ENCODE results near the gene MAPK7.

Gene MAPK7

DNA sequence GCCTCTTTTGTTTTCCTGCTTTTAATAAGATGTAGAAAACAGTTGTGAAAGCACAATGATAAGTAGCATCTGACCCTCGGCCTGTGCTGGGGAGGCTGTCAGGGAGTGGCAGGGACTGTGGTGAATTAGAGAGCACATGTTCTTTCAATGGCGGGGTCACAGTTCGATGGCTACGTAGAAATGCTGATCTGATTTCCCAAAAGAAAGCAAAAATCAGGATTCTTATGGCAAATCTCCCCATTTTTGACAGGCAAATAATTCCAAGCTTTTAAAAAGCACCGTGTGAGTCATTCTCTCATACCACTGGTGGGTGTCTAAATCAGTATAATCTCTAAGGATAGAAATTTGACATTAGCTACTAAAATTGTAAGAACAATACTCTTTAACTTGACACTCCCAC lies 4.2 kb upstream of the MAPK7 start:
- no peak overlapping the region for H3K27ac ChIP-seq (ENCODE audit: low read length)

DNA sequence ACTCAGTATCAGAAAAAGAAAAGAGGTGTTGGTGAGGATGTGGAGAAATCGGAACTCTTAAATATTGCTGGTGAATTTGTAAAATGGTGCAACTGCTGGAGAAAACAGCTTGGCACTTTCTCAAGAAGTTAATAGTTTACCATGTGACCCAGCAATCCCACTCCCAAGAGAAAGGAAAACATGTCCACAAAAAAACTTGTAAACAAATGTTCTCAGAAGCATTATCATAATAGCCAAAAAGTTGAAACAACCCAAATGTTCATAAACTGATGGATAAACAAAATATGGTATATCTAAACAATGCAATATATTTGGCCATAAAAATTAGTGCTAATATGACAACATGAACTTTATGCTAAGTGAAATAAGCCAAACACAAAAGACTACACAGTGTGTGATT lies 2.6 kb upstream of the MAPK7 start:
- no peak overlapping the region for H3K4me3 ChIP-seq (ENCODE audit: low read depth in 1 of 2, low read length in 2 of 2)
- H3K4me1 ChIP-seq (ENCODE audit: control insufficient read depth in 1 of 2, insufficient read depth in 2 of 2, low read length in 2 of 2) = peaks cover 4 to 18% of the 10 kb centered on the region in 2 donors
- H3K36me3 ChIP-seq (ENCODE audit: control insufficient read depth in 1 of 2, insufficient read depth in 2 of 2, low read length in 2 of 2) = peaks cover 12 to 16% of the 10 kb centered on the region in 2 donors
- H3K27ac ChIP-seq (ENCODE audit: low read length) = no peak overlapping the region
- H3K9me3 ChIP-seq (ENCODE audit: control insufficient read depth in 1 of 2, low read length in 2 of 2) = no peaks in the 10 kb centered on the region
- no peaks in the 10 kb centered on the region for H3K27me3 ChIP-seq (ENCODE audit: low read depth, low read length)

More for the DNA sequence above, 4.2 kb upstream of the MAPK7 start:
- H3K9me3 ChIP-seq (ENCODE audit: control insufficient read depth in 1 of 2, low read length in 2 of 2) = no peaks in the 10 kb centered on the region
- H3K4me3 ChIP-seq (ENCODE audit: low read depth in 1 of 2, low read length in 2 of 2) = no peak overlapping the region
- no peaks in the 10 kb centered on the region for H3K27me3 ChIP-seq (ENCODE audit: low read depth, low read length)
- H3K36me3 ChIP-seq (ENCODE audit: control insufficient read depth in 1 of 2, insufficient read depth in 2 of 2, low read length in 2 of 2) = peaks cover 0 to 3% of the 10 kb centered on the region in 2 donors
- H3K4me1 ChIP-seq (ENCODE audit: control insufficient read depth in 1 of 2, insufficient read depth in 2 of 2, low read length in 2 of 2) = peaks cover 0 to 10% of the 10 kb centered on the region in 2 donors

DNA sequence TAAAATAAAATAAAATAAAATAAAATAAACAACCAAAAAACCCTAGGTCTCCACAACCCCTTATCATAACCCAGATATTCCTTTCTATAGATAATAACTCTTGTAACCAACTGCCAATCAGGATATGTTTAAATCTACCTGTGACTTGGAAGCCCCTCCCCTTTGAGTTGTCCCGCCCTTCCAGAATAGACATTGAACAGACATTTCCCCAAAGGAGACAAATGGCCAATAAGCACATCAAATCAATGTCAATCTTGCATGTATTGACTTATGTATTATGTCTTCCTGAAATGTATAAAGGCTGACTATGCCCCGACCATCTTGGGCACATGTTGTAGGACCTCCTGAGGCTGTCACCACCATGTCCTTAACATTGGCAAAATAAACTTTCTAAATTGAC lies 1.5 kb upstream of the MAPK7 start:
- H3K27ac ChIP-seq (ENCODE audit: low read length) = peak overlapping the region; percentile 96

DNA sequence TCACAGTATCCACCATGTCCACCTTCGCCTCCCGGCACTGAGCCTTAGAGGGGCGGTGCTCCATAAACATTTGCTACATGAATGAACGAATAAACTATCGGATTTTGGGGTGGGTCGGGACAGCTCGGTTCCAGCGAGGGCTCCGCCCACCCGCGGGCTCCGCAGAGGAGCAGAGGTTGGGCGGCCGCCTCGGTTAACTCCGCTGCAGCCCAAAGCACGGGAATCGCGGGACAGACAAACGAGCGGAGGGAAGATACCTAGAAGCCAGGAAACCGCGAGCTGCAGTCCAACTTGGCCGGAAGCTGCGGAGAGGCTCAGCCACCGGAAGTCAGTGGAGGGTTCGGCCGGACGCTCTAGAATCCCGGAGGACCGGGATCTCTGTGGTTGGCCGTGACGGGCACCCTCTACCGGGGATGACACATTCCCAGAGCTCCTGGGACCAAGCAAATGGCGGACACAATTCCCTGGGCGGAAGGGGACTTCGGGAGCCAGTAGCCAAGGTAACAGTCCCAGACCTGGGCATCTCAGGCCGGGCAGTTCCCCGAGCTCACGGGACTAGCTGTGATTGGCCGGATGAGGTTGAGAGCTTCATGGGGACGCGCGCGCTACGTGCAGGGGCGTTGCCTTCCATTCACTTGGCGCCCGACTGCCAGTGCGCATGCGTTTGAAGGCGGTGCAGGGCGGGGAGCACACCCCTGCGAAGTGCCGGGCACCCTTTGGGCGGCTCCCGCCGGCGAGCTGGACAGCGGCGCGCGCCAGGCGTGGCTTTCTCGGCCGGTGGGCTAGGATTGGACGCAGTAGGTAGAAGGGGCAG lies 489 bp upstream of the MAPK7 start:
- H3K27ac ChIP-seq (ENCODE audit: low read length) = peak overlapping the region; percentile 96

More for the DNA sequence above, 1.5 kb upstream of the MAPK7 start:
- Histone ChIP-seq H3K27me3 (ENCODE audit: low read depth, low read length) (no peaks in the 10 kb centered on the region), H3K4me1 (ENCODE audit: control insufficient read depth in 1 of 2, insufficient read depth in 2 of 2, low read length in 2 of 2) (peaks cover 4 to 18% of the 10 kb centered on the region in 2 donors), H3K4me3 (ENCODE audit: low read depth in 1 of 2, low read length in 2 of 2) (peak overlapping the region; percentile 81 to 88), H3K36me3 (ENCODE audit: control insufficient read depth in 1 of 2, insufficient read depth in 2 of 2, low read length in 2 of 2) (peaks cover 12 to 26% of the 10 kb centered on the region in 2 donors), H3K9me3 (ENCODE audit: control insufficient read depth in 1 of 2, low read length in 2 of 2) (no peaks in the 10 kb centered on the region)

DNA sequence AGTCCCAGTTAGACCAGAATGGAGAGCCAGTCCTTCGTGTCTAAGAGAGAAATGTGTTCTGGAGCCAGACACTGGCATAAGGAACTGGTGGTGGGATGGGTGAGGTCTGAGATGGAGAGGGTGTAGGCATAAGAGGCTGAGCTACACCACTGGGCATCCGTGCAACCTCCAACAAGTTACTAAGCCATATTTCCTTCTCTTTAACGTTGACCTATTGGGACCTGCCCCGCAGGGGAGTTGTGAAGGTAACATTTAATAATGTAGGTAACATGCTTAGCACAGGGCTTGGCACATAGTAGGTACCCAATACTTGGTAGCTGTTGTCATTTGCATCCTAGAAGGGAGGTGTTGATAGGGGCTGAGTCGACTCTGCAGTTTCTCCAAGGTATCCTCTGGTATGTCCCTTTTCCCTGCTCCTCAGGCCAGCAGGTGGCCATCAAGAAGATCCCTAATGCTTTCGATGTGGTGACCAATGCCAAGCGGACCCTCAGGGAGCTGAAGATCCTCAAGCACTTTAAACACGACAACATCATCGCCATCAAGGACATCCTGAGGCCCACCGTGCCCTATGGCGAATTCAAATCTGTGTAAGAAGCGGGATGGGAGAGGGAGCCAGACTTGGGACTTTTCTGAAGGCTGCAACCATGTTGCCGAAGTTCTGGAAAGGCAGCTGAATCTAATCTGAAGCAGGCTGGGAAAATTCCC lies 1.2 kb downstream of the MAPK7 start:
- H3K27me3 ChIP-seq (ENCODE audit: low read depth, low read length) = no peaks in the 10 kb centered on the region
- H3K4me3 ChIP-seq (ENCODE audit: low read depth in 1 of 2, low read length in 2 of 2) = peak overlapping the region; percentile 81 to 83
- peaks cover 13 to 30% of the 10 kb centered on the region in 2 donors for H3K4me1 ChIP-seq (ENCODE audit: control insufficient read depth in 1 of 2, insufficient read depth in 2 of 2, low read length in 2 of 2)
- H3K27ac ChIP-seq (ENCODE audit: low read length) = peak overlapping the region; percentile 82
- no peaks in the 10 kb centered on the region for H3K9me3 ChIP-seq (ENCODE audit: control insufficient read depth in 1 of 2, low read length in 2 of 2)
- H3K36me3 ChIP-seq (ENCODE audit: control insufficient read depth in 1 of 2, insufficient read depth in 2 of 2, low read length in 2 of 2) = peaks cover 26 to 48% of the 10 kb centered on the region in 2 donors

More for the DNA sequence above, 489 bp upstream of the MAPK7 start:
- Histone ChIP-seq H3K4me1 (ENCODE audit: control insufficient read depth in 1 of 2, insufficient read depth in 2 of 2, low read length in 2 of 2) (peaks cover 4 to 18% of the 10 kb centered on the region in 2 donors), H3K27me3 (ENCODE audit: low read depth, low read length) (no peaks in the 10 kb centered on the region), H3K4me3 (ENCODE audit: low read depth in 1 of 2, low read length in 2 of 2) (peak overlapping the region; percentile 81 to 88), H3K36me3 (ENCODE audit: control insufficient read depth in 1 of 2, insufficient read depth in 2 of 2, low read length in 2 of 2) (peaks cover 16 to 34% of the 10 kb centered on the region in 2 donors), H3K9me3 (ENCODE audit: control insufficient read depth in 1 of 2, low read length in 2 of 2) (no peaks in the 10 kb centered on the region)

DNA sequence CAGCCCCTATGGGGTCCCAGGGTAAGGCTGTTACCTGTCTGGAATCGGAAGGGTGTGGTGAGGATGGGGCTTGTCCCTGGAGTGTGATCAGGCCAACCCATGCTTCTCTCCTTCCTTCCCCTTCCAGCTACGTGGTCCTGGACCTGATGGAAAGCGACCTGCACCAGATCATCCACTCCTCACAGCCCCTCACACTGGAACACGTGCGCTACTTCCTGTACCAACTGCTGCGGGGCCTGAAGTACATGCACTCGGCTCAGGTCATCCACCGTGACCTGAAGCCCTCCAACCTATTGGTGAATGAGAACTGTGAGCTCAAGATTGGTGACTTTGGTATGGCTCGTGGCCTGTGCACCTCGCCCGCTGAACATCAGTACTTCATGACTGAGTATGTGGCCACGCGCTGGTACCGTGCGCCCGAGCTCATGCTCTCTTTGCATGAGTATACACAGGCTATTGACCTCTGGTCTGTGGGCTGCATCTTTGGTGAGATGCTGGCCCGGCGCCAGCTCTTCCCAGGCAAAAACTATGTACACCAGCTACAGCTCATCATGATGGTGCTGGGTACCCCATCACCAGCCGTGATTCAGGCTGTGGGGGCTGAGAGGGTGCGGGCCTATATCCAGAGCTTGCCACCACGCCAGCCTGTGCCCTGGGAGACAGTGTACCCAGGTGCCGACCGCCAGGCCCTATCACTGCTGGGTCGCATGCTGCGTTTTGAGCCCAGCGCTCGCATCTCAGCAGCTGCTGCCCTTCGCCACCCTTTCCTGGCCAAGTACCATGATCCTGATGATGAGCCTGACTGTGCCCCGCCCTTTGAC lies 2.4 kb downstream of the MAPK7 start:
- Histone ChIP-seq H3K9me3 (ENCODE audit: control insufficient read depth in 1 of 2, low read length in 2 of 2) (no peaks in the 10 kb centered on the region), H3K27ac (ENCODE audit: low read length) (no peak overlapping the region), H3K4me1 (ENCODE audit: control insufficient read depth in 1 of 2, insufficient read depth in 2 of 2, low read length in 2 of 2) (peaks cover 17 to 41% of the 10 kb centered on the region in 2 donors), H3K4me3 (ENCODE audit: low read depth in 1 of 2, low read length in 2 of 2) (no peak overlapping the region), H3K36me3 (ENCODE audit: control insufficient read depth in 1 of 2, insufficient read depth in 2 of 2, low read length in 2 of 2) (peaks cover 26 to 48% of the 10 kb centered on the region in 2 donors), H3K27me3 (ENCODE audit: low read depth, low read length) (no peaks in the 10 kb centered on the region)

DNA sequence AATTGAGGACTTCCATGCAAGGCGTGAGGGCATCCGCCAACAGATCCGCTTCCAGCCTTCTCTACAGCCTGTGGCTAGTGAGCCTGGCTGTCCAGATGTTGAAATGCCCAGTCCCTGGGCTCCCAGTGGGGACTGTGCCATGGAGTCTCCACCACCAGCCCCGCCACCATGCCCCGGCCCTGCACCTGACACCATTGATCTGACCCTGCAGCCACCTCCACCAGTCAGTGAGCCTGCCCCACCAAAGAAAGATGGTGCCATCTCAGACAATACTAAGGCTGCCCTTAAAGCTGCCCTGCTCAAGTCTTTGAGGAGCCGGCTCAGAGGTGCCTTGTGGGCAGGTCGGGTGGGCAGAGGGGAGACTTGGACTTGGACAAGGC lies 3.1 kb downstream of the MAPK7 start:
- no peaks in the 10 kb centered on the region for H3K9me3 ChIP-seq (ENCODE audit: control insufficient read depth in 1 of 2, low read length in 2 of 2)
- H3K27ac ChIP-seq (ENCODE audit: low read length) = no peak overlapping the region
- H3K27me3 ChIP-seq (ENCODE audit: low read depth, low read length) = no peaks in the 10 kb centered on the region
- peaks cover 26 to 48% of the 10 kb centered on the region in 2 donors for H3K36me3 ChIP-seq (ENCODE audit: control insufficient read depth in 1 of 2, insufficient read depth in 2 of 2, low read length in 2 of 2)
- peaks cover 19 to 48% of the 10 kb centered on the region in 2 donors for H3K4me1 ChIP-seq (ENCODE audit: control insufficient read depth in 1 of 2, insufficient read depth in 2 of 2, low read length in 2 of 2)
- H3K4me3 ChIP-seq (ENCODE audit: low read depth in 1 of 2, low read length in 2 of 2) = no peak overlapping the region

DNA sequence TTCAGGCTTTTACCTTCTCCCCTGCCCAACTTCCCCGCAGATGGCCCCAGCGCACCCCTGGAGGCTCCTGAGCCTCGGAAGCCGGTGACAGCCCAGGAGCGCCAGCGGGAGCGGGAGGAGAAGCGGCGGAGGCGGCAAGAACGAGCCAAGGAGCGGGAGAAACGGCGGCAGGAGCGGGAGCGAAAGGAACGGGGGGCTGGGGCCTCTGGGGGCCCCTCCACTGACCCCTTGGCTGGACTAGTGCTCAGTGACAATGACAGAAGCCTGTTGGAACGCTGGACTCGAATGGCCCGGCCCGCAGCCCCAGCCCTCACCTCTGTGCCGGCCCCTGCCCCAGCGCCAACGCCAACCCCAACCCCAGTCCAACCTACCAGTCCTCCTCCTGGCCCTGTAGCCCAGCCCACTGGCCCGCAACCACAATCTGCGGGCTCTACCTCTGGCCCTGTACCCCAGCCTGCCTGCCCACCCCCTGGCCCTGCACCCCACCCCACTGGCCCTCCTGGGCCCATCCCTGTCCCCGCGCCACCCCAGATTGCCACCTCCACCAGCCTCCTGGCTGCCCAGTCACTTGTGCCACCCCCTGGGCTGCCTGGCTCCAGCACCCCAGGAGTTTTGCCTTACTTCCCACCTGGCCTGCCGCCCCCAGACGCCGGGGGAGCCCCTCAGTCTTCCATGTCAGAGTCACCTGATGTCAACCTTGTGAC lies 3.6 kb downstream of the MAPK7 start:
- Histone ChIP-seq H3K4me3 (ENCODE audit: low read depth in 1 of 2, low read length in 2 of 2) (no peak overlapping the region), H3K27ac (ENCODE audit: low read length) (no peak overlapping the region), H3K27me3 (ENCODE audit: low read depth, low read length) (no peaks in the 10 kb centered on the region), H3K9me3 (ENCODE audit: control insufficient read depth in 1 of 2, low read length in 2 of 2) (no peaks in the 10 kb centered on the region), H3K36me3 (ENCODE audit: control insufficient read depth in 1 of 2, insufficient read depth in 2 of 2, low read length in 2 of 2) (peaks cover 26 to 48% of the 10 kb centered on the region in 2 donors), H3K4me1 (ENCODE audit: control insufficient read depth in 1 of 2, insufficient read depth in 2 of 2, low read length in 2 of 2) (peaks cover 22 to 49% of the 10 kb centered on the region in 2 donors)

DNA sequence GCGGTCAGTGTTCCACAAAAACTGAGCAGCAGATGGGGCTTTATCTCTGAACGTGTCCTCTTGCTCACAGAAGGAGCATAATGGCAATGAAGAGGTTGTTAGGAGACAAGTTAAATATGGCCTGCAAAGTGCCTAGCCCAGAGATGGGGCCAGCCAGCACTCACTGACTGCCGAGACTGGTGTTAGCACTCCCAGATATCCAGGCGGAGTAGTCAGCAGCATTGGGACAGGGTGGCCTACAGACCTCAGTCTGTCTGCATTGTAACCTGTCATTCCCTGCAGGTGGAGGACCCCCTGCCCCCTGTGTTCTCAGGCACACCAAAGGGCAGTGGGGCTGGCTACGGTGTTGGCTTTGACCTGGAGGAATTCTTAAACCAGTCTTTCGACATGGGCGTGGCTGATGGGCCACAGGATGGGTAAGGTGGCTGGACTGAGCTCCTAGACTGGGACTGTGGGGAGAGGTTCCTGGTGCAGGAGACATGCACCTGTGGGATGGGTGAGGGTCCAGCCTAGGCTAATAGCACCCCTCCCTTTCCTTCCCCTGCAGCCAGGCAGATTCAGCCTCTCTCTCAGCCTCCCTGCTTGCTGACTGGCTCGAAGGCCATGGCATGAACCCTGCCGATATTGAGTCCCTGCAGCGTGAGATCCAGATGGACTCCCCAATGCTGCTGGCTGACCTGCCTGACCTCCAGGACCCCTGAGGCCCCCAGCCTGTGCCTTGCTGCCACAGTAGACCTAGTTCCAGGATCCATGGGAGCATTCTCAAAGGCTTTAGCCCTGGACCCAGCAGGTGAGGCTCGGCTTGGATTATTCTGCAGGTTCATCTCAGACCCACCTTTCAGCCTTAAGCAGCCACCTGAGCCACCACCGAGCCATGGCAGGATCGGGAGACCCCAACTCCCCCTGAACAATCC lies 4.5 kb downstream of the MAPK7 start:
- Histone ChIP-seq H3K9me3 (ENCODE audit: control insufficient read depth in 1 of 2, low read length in 2 of 2) (no peaks in the 10 kb centered on the region), H3K36me3 (ENCODE audit: control insufficient read depth in 1 of 2, insufficient read depth in 2 of 2, low read length in 2 of 2) (peaks cover 26 to 48% of the 10 kb centered on the region in 2 donors), H3K4me3 (ENCODE audit: low read depth in 1 of 2, low read length in 2 of 2) (no peak overlapping the region), H3K27me3 (ENCODE audit: low read depth, low read length) (no peaks in the 10 kb centered on the region), H3K27ac (ENCODE audit: low read length) (no peak overlapping the region), H3K4me1 (ENCODE audit: control insufficient read depth in 1 of 2, insufficient read depth in 2 of 2, low read length in 2 of 2) (peaks cover 23 to 50% of the 10 kb centered on the region in 2 donors)

All from muscle layer of duodenum (tissue), 2 donors.